Skeletal muscle cell (primary cell): Measurements from ENCODE around the gene CLDN5.

Experiments used
- DNase-seq: peaks from one replicate; pipeline ENCODE4 v3.0.0-alpha.2; 2010; ENCODE audit warnings: low read depth
- H3K4me3 ChIP-seq: 2 replicates; pipeline ENCODE4 v1.5.1; 2011; ENCODE audit warnings: low read depth, mild to moderate bottlenecking, control low read depth, low read length, moderate library complexity

CLDN5 gene

GRCh38 chr22:19525116-19525660 lies 978 bp upstream of the CLDN5 start:
- no peak overlapping the region for H3K4me3 ChIP-seq
- DNase-seq = no peak

- DNase-seq = no peak
- peak overlapping the region; percentile 41 for H3K4me3 ChIP-seq
Measured at GRCh38 chr22:19523240-19524169, 705 bp downstream of the CLDN5 start.

GRCh38 chr22:19522881-19523239 lies 1.4 kb downstream of the CLDN5 start:
- no peak for DNase-seq
- H3K4me3 ChIP-seq = peak overlapping the region; percentile 41

GRCh38 chr22:19522190-19522880 lies 1.9 kb downstream of the CLDN5 start:
- no peak for DNase-seq
- H3K4me3 ChIP-seq = peak overlapping the region; percentile 41

GRCh38 chr22:19520566-19521305 lies 3.5 kb downstream of the CLDN5 start:
- no peak for DNase-seq
- H3K4me3 ChIP-seq = no peak overlapping the region

- no peak overlapping the region for H3K4me3 ChIP-seq
- no peak for DNase-seq
Measured at GRCh38 chr22:19520007-19520406, 4.2 kb downstream of the CLDN5 start.

GRCh38 chr22:19519041-19519926 lies 4.9 kb downstream of the CLDN5 start:
- H3K4me3 ChIP-seq = no peak overlapping the region
- no peak for DNase-seq

- no peak for DNase-seq
- no peak overlapping the region for H3K4me3 ChIP-seq
Measured at GRCh38 chr22:19518635-19519034, 5.6 kb downstream of the CLDN5 start.

- H3K4me3 ChIP-seq = no peak overlapping the region
- DNase-seq = no peak
Measured at GRCh38 chr22:19517919-19518611, 6.1 kb downstream of the CLDN5 start.

GRCh38 chr22:19517171-19517500 lies 7.1 kb downstream of the CLDN5 start:
- H3K4me3 ChIP-seq = no peak overlapping the region
- DNase-seq = no peak

- H3K4me3 ChIP-seq = no peak overlapping the region
- DNase-seq = no peak
Measured at GRCh38 chr22:19516378-19517170, 7.6 kb downstream of the CLDN5 start.

GRCh38 chr22:19515654-19516377 lies 8.4 kb downstream of the CLDN5 start:
- H3K4me3 ChIP-seq = no peak overlapping the region
- no peak for DNase-seq

- DNase-seq = peak; percentile 77
- H3K4me3 ChIP-seq = no peak overlapping the region
Measured at GRCh38 chr22:19514831-19515565, 9.2 kb downstream of the CLDN5 start.

- no peak overlapping the region for H3K4me3 ChIP-seq
- DNase-seq = no peak
Measured at GRCh38 chr22:19513823-19514222, 10.4 kb downstream of the CLDN5 start.

GRCh38 chr22:19510919-19511341 lies 13.3 kb downstream of the CLDN5 start:
- DNase-seq = no peak
- no peak overlapping the region for H3K4me3 ChIP-seq

- no peak for DNase-seq
- no peak overlapping the region for H3K4me3 ChIP-seq
Measured at GRCh38 chr22:19509923-19510322, 14.3 kb downstream of the CLDN5 start.
